Subcutaneous abdominal adipose tissue (tissue), 5 donors: ENCODE data around the gene UTRN.
A peak's percentile ranks its signal among the peaks of the same experiment; 100 is the strongest.

ENCODE experiments used
- H3K27ac ChIP-seq: one replicate; pipeline ENCODE4 v1.7.0; 2013; ENCODE audit warnings: low read depth, mild to moderate bottlenecking, inconsistent platforms, low read length, moderate library complexity
- H3K27me3 ChIP-seq, 5 donors: one replicate each; pipeline ENCODE4 v1.7.0; 2013; ENCODE audit warnings: low read length in 5 of 5, inconsistent platforms in 1 of 5; ENCODE audit not compliant: control insufficient read depth in 5 of 5, insufficient read depth in 4 of 5
- H3K36me3 ChIP-seq, 5 donors: one replicate each; pipeline ENCODE4 v1.7.0; 2013; ENCODE audit warnings: low read length in 5 of 5; ENCODE audit not compliant: control insufficient read depth in 5 of 5, insufficient read depth in 5 of 5
- H3K4me1 ChIP-seq, 5 donors: one replicate each; pipeline ENCODE4 v1.7.0; 2013; ENCODE audit warnings: low read length in 5 of 5, mild to moderate bottlenecking in 3 of 5, moderate library complexity in 1 of 5; ENCODE audit not compliant: control insufficient read depth in 5 of 5, insufficient read depth in 5 of 5
- H3K4me3 ChIP-seq, 5 donors: one replicate each; pipeline ENCODE4 v1.7.0; 2013; ENCODE audit warnings: low read length in 5 of 5, low read depth in 1 of 5
- H3K9ac ChIP-seq, 5 donors: one replicate each; pipeline ENCODE4 v1.7.0; 2013; ENCODE audit warnings: low read length in 5 of 5, mild to moderate bottlenecking in 4 of 5, moderate library complexity in 3 of 5
- H3K9me3 ChIP-seq, 5 donors: one replicate each; pipeline ENCODE4 v1.7.0; 2013; ENCODE audit warnings: low read length in 5 of 5; ENCODE audit not compliant: control insufficient read depth in 5 of 5
- donor health status: healthy.
- donor health status: healthy.
- donor health status: healthy.
- donor health status: healthy.
- donor health status: healthy.

Gene UTRN

GRCh38 chr6:144284783-144285547 lies at the start of gene UTRN:
UTRN (plus strand) TSS chr6:144285335; CDS start chr6:144291829, 6,494 bp downstream.
- H3K27ac ChIP-seq = peak within 1 kb of the TSS; percentile 97
- H3K9ac ChIP-seq = peak within 1 kb of the TSS; percentile 81 to 92 (median 88)
- peaks cover 2 to 31% (median 23%) of the 10 kb centered on the region in 5 donors for H3K4me1 ChIP-seq
- H3K4me3 ChIP-seq = peak within 1 kb of the TSS; percentile 89 to 96 (median 91)
- no peaks in the 10 kb centered on the region for H3K27me3 ChIP-seq
- peaks cover 0 to 3% (median 0%) of the 10 kb centered on the region in 5 donors for H3K36me3 ChIP-seq
- no peaks in the 10 kb centered on the region for H3K9me3 ChIP-seq

GRCh38 chr6:144244688-144245087 lies 40.4 kb upstream of the UTRN start:
- no peaks in the 10 kb centered on the region for H3K27me3 ChIP-seq
- H3K27ac ChIP-seq = no peak overlapping the region
- no peak overlapping the region for H3K4me3 ChIP-seq
- H3K4me1 ChIP-seq = peaks cover 0 to 7% (median 0%) of the 10 kb centered on the region in 5 donors
- no peaks in the 10 kb centered on the region for H3K36me3 ChIP-seq
- H3K9ac ChIP-seq = no peak overlapping the region
- peaks cover 3 to 12% (median 7%) of the 10 kb centered on the region in 5 donors for H3K9me3 ChIP-seq

DNA sequence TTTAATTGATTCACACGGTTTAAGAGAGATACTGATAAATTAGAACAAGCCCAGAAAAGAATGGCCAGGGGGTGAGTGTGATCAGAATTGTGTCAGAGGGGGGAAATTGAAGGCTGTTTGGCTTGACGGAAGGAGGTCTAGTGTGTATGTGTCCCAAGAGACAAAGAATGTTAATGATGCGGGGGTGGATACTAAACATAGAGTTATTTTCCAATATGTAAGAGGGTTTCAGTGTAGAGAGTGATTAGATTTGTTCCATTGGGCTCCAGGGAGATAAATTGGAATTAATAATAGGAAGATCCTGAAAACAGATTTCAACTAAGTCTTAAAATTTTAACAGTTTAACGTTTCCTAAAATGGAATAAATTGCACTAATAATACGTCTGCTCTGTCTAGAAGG lies 38.1 kb upstream of the UTRN start:
- no peak overlapping the region for H3K4me3 ChIP-seq
- peaks cover 3 to 12% (median 7%) of the 10 kb centered on the region in 5 donors for H3K9me3 ChIP-seq
- no peaks in the 10 kb centered on the region for H3K27me3 ChIP-seq
- H3K4me1 ChIP-seq = peaks cover 0 to 10% (median 0%) of the 10 kb centered on the region in 5 donors
- no peak overlapping the region for H3K27ac ChIP-seq
- no peaks in the 10 kb centered on the region for H3K36me3 ChIP-seq
- H3K9ac ChIP-seq = no peak overlapping the region

DNA sequence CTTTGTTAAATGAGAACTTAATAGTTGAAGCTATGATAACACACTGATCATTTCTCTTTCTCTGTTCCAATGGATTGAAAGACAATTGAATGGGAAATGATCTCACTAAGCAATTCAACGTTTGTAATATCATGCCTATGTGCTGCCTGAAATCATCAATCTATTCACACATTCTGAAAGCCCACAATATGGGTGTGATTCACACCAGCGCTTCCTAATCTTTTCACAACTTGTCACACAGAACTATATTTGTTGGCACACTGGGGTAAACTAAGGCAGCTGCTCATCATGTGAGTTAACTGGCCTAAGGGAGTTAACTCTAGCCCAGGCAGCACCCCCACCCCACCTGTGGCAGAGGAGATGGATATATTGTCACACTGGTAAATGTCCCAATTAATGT lies 37.1 kb upstream of the UTRN start:
- Histone ChIP-seq H3K4me1 (peaks cover 0 to 10% (median 0%) of the 10 kb centered on the region in 5 donors), H3K9me3 (peaks cover 3 to 12% (median 7%) of the 10 kb centered on the region in 5 donors), H3K4me3 (no peak overlapping the region), H3K27ac (no peak overlapping the region), H3K27me3 (no peaks in the 10 kb centered on the region), H3K9ac (no peak overlapping the region), H3K36me3 (no peaks in the 10 kb centered on the region)

- H3K4me3 ChIP-seq = no peak overlapping the region
- peaks cover 3 to 12% (median 7%) of the 10 kb centered on the region in 5 donors for H3K9me3 ChIP-seq
- H3K27ac ChIP-seq = peak overlapping the region; percentile 70
- no peaks in the 10 kb centered on the region for H3K27me3 ChIP-seq
- no peak overlapping the region for H3K9ac ChIP-seq
- H3K36me3 ChIP-seq = no peaks in the 10 kb centered on the region
- peaks cover 0 to 10% (median 0%) of the 10 kb centered on the region in 5 donors for H3K4me1 ChIP-seq
Observed at GRCh38 chr6:144248476-144249301, 36.4 kb upstream of the UTRN start.

GRCh38 chr6:144250276-144250675 lies 34.9 kb upstream of the UTRN start:
- Histone ChIP-seq H3K9ac (no peak overlapping the region), H3K27me3 (no peaks in the 10 kb centered on the region), H3K4me3 (no peak overlapping the region), H3K9me3 (peaks cover 3 to 11% (median 7%) of the 10 kb centered on the region in 5 donors), H3K36me3 (no peaks in the 10 kb centered on the region), H3K27ac (no peak overlapping the region), H3K4me1 (peaks cover 0 to 10% (median 0%) of the 10 kb centered on the region in 5 donors)

DNA sequence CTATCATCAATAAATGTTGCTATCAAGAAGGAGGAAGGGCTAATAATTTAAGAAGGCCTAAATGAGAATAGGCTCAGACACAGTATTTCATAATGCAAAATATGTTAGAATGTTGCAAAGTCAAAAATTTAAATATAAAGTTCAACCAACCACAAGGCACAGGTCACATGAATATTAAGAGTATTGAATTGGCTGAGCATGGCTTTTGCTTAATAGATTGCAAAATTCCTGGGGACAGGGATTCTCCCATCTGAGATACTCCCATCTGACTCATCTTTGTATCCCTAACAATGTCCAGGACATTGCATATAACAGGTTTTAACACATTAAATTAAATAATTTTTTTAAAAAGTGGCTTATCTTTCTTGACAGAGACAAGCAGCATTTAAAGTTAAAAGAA lies 32.9 kb upstream of the UTRN start:
- no peak overlapping the region for H3K4me3 ChIP-seq
- H3K9me3 ChIP-seq = no peaks in the 10 kb centered on the region
- no peak overlapping the region for H3K9ac ChIP-seq
- peaks cover 0 to 10% (median 0%) of the 10 kb centered on the region in 5 donors for H3K4me1 ChIP-seq
- no peaks in the 10 kb centered on the region for H3K36me3 ChIP-seq
- no peak overlapping the region for H3K27ac ChIP-seq
- no peaks in the 10 kb centered on the region for H3K27me3 ChIP-seq

- Histone ChIP-seq H3K4me3 (no peak overlapping the region), H3K4me1 (peaks cover 0 to 3% (median 0%) of the 10 kb centered on the region in 5 donors), H3K27me3 (no peaks in the 10 kb centered on the region), H3K27ac (no peak overlapping the region), H3K9me3 (peaks cover 0 to 5% (median 0%) of the 10 kb centered on the region in 5 donors), H3K36me3 (no peaks in the 10 kb centered on the region), H3K9ac (no peak overlapping the region)
Observed at GRCh38 chr6:144259986-144260385, 25.1 kb upstream of the UTRN start.

DNA sequence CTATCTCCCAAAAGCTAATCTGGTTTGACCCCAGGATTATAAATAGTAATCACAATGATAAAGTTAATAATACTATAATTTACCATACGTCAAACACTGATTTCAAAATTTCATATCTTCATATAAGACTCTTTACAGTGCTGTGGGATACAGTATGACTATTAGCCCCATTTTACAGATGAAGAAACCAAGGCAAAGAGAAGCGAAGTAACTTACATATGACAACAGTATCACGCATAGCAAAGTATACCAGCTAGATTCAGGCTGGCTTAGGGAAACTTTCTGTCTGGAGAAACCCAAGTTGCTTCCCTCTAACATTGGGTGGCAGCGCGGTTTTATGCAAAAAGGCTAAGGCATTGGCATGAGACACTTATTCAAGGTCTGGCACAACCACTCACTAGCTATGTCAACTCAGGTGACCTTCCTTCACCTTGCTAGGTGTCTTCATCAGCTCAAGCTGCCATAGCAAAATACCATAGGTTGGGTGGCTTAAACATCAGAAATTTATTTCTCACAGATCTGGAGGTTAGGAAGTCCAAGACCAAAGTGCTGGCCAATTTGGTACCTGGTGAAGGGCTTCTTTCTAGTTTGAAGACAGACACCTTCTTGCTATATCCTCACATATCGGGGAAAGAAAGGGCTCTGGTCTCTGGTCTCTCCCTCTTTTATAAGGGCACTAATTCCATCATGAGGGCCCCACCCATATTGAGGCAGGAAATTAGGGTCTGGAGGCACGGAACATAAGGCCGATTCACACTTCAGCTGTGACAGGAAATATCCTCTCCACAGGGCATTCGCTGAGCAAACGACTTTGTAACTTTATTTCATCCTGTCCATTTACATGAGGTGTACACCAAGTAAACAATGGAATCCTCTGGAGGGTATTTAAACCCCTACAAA lies 22.4 kb upstream of the UTRN start:
- H3K4me1 ChIP-seq = peaks cover 6 to 16% (median 7%) of the 10 kb centered on the region in 5 donors
- H3K9me3 ChIP-seq = peaks cover 0 to 5% (median 0%) of the 10 kb centered on the region in 5 donors
- H3K27me3 ChIP-seq = no peaks in the 10 kb centered on the region
- no peaks in the 10 kb centered on the region for H3K36me3 ChIP-seq
- no peak overlapping the region for H3K27ac ChIP-seq
- no peak overlapping the region for H3K4me3 ChIP-seq
- no peak overlapping the region for H3K9ac ChIP-seq
